VCaP (cell line): ENCODE measurements around the gene NOP56.

ENCODE experiments used
- H3K27ac ChIP-seq: fragments of 450-650 bp; 2 replicates; pipeline ENCODE4 v1.5.1; 2017
- TF ChIP-seq, protein P1 (sequence below): fragments of 450-650 bp; conservative IDR thresholded peaks from 2 replicates; pipeline ENCODE4 v1.5.1; 2017; ENCODE audit warnings: mild to moderate bottlenecking, moderate library complexity

The NOP56 gene

GRCh38 chr20:2698186-2698817 is 45.9 kb downstream of the NOP56 start:
- TF ChIP-seq, protein P1, sequence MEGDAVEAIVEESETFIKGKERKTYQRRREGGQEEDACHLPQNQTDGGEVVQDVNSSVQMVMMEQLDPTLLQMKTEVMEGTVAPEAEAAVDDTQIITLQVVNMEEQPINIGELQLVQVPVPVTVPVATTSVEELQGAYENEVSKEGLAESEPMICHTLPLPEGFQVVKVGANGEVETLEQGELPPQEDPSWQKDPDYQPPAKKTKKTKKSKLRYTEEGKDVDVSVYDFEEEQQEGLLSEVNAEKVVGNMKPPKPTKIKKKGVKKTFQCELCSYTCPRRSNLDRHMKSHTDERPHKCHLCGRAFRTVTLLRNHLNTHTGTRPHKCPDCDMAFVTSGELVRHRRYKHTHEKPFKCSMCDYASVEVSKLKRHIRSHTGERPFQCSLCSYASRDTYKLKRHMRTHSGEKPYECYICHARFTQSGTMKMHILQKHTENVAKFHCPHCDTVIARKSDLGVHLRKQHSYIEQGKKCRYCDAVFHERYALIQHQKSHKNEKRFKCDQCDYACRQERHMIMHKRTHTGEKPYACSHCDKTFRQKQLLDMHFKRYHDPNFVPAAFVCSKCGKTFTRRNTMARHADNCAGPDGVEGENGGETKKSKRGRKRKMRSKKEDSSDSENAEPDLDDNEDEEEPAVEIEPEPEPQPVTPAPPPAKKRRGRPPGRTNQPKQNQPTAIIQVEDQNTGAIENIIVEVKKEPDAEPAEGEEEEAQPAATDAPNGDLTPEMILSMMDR: no peak
- peak overlapping the region; percentile 44; the same call in 1 of the 2 replicates for H3K27ac ChIP-seq

- TF ChIP-seq, protein P1: no peak
- H3K27ac ChIP-seq: no peak overlapping the region
Observed at GRCh38 chr20:2698912-2699311, 46.5 kb downstream of the NOP56 start.

DNA sequence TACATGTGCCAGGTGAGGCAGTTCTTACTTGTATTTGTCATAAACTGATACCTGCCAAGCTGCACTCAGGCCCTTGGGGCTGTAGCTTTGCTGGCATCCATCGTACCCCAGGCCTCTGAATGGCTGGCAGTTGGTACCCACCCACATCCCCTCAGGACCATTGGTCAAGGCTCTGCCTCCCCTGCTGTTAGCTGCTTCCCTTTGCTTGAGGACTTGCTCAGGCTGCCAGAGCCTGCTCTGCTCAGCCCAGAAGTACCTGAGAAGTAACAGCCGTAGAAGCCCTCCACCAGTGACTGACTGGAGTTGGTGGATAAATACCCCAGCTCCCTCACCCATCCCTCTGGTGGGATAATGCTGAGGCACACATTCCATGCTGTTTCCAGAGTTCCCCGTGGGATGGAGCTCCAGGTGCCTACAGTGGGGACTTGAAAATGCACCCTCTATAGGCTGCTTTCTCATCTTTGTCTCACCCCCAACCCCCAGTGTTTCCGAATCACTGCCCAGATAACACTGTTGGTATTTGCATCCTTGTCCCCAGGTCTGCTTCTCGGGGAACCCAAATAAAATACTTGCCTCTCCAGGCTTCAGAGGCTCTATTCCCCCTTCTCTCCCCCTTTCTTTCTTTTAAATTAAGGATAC is 47.5 kb downstream of the NOP56 start:
- TF ChIP-seq, protein P1: no peak
- H3K27ac ChIP-seq: no peak overlapping the region

DNA sequence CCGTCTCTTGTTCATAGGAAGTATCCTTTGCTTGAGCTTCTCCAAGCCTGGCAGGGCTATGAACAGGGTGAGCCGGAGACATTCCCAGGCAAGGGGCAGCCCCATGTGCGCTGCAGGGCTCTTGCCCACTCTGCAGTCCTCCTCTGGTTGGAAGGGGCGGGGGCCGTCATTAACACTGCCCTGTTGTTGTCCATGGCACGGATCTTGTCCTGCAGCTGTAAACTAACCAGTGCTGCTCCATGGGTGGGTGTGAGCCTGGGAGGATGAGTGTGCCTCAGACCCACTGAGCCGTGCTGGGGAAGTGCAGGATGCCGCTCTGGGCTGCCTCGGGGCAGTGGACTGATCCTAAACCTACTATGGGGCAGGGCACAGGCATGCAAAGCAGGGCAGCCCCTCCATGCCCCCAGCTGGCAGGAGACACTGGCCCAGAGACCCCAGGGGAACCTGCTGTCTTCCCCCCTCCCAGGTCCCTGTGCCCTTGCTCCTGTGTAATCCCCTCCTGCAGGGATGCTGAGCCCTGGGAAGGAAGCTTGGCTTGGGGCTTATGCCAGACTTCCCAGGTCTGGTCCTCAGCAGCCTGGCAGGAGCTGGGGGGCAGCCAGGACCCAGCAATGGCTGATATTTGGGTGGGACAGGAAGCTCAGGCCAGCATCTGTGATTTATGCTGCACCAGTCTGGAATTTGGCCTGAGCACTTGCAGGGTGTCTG is 48.6 kb downstream of the NOP56 start:
- TF ChIP-seq, protein P1: no peak

DNA sequence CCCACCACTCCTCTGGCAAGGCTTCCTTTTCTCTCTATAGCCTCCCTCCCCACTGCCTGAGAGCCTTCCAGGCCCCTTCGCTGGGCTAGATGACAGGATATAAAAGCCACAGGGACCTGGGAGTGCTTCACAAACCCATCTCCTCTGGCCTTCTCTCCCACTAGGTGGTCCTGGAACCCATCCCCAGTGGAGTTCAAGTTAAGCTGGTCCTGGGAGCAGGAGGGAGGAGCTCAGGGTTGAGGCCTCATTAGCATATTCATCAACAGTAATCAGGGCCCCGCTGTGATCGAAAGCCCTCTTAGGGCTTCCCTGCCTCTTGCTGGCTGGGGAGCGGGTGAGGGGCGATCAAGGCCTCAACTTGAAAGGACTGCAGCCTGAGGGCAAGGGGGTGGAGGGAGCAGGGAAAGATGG is 49.2 kb downstream of the NOP56 start:
- no peak overlapping the region for H3K27ac ChIP-seq
- TF ChIP-seq, protein P1: no peak

More for the DNA sequence above, 48.6 kb downstream of the NOP56 start:
- no peak overlapping the region for H3K27ac ChIP-seq

- no peak overlapping the region for H3K27ac ChIP-seq
- TF ChIP-seq, protein P1: no peak
Observed at GRCh38 chr20:2703716-2704475, 51.5 kb downstream of the NOP56 start.
